Measurements from ENCODE around the gene ZFAND2B. TPM values are rescaled to one million over a fixed set of nuclear protein-coding genes. Genes with fewer than 3 reads are reported as not detected.

ZFAND2B gene
- polyA plus RNA-seq, 1 experiment: 62.9 TPM

GRCh38 chr2:219247678-219248642 lies 41.4 kb downstream of the ZFAND2B start:
- H3K36me3 ChIP-seq (ENCODE audit: control insufficient read depth, insufficient read depth, low read length): peaks cover 10% of the 10 kb centered on the region
- DNase-seq (ENCODE audit: low read depth): no peak
- no peak overlapping the region for H3K4me3 ChIP-seq (ENCODE audit: low read depth, low read length)
- ChIA-PET CTCF (interaction anchor here (0.9 to 9.5 kb wide), 4 partner anchors 26 to 47 kb away, joined by 3 to 61 read pairs (median 9); partner anchors contain the start of gene DNAJB2), POLR2A (interaction anchor here (1.3 kb wide), 1 partner anchor 18 kb away, joined by 3 read pairs; the partner anchor contains the start of genes ANKZF1 and ATG9A)
- H3K27me3 ChIP-seq (ENCODE audit: control insufficient read depth, insufficient read depth, low read length): no peaks in the 10 kb centered on the region
- TF ChIP-seq, protein P1, sequence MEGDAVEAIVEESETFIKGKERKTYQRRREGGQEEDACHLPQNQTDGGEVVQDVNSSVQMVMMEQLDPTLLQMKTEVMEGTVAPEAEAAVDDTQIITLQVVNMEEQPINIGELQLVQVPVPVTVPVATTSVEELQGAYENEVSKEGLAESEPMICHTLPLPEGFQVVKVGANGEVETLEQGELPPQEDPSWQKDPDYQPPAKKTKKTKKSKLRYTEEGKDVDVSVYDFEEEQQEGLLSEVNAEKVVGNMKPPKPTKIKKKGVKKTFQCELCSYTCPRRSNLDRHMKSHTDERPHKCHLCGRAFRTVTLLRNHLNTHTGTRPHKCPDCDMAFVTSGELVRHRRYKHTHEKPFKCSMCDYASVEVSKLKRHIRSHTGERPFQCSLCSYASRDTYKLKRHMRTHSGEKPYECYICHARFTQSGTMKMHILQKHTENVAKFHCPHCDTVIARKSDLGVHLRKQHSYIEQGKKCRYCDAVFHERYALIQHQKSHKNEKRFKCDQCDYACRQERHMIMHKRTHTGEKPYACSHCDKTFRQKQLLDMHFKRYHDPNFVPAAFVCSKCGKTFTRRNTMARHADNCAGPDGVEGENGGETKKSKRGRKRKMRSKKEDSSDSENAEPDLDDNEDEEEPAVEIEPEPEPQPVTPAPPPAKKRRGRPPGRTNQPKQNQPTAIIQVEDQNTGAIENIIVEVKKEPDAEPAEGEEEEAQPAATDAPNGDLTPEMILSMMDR (IDR thresholded peaks at IDR 0.05; ENCODE audit: insufficient read depth, low read depth, low read length): no peak

- TF ChIP-seq, protein P1 (IDR thresholded peaks at IDR 0.05; ENCODE audit: insufficient read depth, low read depth, low read length): no peak
- CTCF ChIA-PET: interaction anchor here (0.9 to 9.5 kb wide), 7 partner anchors 13 to 78 kb away, joined by 3 to 61 read pairs (median 6); partner anchors contain the start of gene DNAJB2
- no peaks in the 10 kb centered on the region for H3K27me3 ChIP-seq (ENCODE audit: control insufficient read depth, insufficient read depth, low read length)
- POLR2A ChIA-PET: interaction anchor here (1.3 to 1.4 kb wide), 2 partner anchors 19 to 30 kb away, joined by 3 to 5 read pairs; partner anchors contain the start of genes ANKZF1, ATG9A and DNAJB2
- no peak overlapping the region for H3K4me3 ChIP-seq (ENCODE audit: low read depth, low read length)
- no peak for DNase-seq (ENCODE audit: low read depth)
- H3K36me3 ChIP-seq (ENCODE audit: control insufficient read depth, insufficient read depth, low read length): peaks cover 10% of the 10 kb centered on the region
Observed at GRCh38 chr2:219248845-219249202, 42.2 kb downstream of the ZFAND2B start.

DNA sequence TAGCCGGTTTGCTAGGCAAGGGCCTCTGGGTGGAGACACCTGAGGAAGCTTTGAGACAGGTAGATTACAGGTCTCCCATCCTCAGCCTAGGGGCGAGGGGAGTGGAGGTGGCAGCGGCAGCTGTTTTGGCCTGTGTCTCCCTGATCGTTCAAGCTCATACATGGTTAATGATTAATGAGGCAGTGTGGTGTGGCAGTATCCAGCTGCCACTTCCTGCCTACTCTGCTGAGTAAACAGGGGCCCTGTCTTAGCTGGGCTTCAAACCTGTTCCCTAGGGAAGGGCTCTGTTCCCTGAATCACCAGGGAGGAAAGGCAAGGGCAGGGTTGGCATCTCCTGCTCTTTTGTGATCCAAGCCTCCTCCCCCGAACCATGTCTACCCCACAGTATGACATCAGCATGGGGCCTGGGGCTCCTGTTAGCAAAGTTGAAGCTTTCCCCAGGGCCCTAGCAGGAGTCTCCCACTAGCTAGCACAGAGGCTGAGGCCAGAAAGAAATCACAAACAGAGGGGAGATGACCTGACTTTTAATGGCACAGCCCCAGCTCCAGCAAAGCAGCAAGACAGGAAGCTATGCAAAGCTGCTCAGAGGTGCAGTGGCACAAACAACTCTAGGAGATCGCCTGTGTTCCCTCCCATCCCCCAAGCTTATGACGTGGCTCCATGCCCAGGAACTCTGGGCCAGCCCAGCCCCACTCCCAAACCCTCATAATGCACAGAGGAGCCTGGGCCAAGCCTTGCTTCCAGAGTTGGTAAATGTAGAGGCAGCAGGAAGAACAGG lies 42.8 kb downstream of the ZFAND2B start:
- CTCF ChIA-PET: interaction anchor here (0.9 to 9.5 kb wide), 9 partner anchors 12 to 78 kb away, joined by 3 to 61 read pairs (median 5); partner anchors contain the start of genes CNPPD1 and DNAJB2
- DNase-seq (ENCODE audit: low read depth): no peak
- Histone ChIP-seq H3K36me3 (ENCODE audit: control insufficient read depth, insufficient read depth, low read length) (peaks cover 10% of the 10 kb centered on the region), H3K4me3 (ENCODE audit: low read depth, low read length) (no peak overlapping the region), H3K27me3 (ENCODE audit: control insufficient read depth, insufficient read depth, low read length) (no peaks in the 10 kb centered on the region)
- TF ChIP-seq, protein P1 (IDR thresholded peaks at IDR 0.05; ENCODE audit: insufficient read depth, low read depth, low read length): no peak
- POLR2A ChIA-PET: interaction anchor here (1.3 to 1.4 kb wide), 2 partner anchors 20 to 30 kb away, joined by 3 to 5 read pairs; partner anchors contain the start of genes ANKZF1, ATG9A and DNAJB2

- Histone ChIP-seq H3K27me3 (ENCODE audit: control insufficient read depth, insufficient read depth, low read length) (no peaks in the 10 kb centered on the region), H3K4me3 (ENCODE audit: low read depth, low read length) (no peak overlapping the region), H3K36me3 (ENCODE audit: control insufficient read depth, insufficient read depth, low read length) (peaks cover 10% of the 10 kb centered on the region)
- TF ChIP-seq, protein P1 (IDR thresholded peaks at IDR 0.05; ENCODE audit: insufficient read depth, low read depth, low read length): no peak
- ChIA-PET CTCF (interaction anchor here (0.9 to 9.5 kb wide), 7 partner anchors 20 to 79 kb away, joined by 3 to 61 read pairs (median 6); partner anchors contain the start of genes CNPPD1 and DNAJB2), POLR2A (interaction anchor here (1.4 kb wide), 1 partner anchor 29 kb away, joined by 5 read pairs; the partner anchor contains the start of gene DNAJB2)
- no peak for DNase-seq (ENCODE audit: low read depth)
Observed at GRCh38 chr2:219250049-219250781, 43.6 kb downstream of the ZFAND2B start.

Measured in BJ (cell line).